ENCODE results near the gene SIK1.

- TF ChIP-seq CTCF (conservative IDR thresholded peaks at IDR 0.05; ENCODE audit: low read depth in 2 of 2) (no peak), EZH2phosphoT487 (IDR thresholded peaks at IDR 0.05; ENCODE audit: unreplicated experiment) (no peak)
- TF ChIP-seq, protein P1, sequence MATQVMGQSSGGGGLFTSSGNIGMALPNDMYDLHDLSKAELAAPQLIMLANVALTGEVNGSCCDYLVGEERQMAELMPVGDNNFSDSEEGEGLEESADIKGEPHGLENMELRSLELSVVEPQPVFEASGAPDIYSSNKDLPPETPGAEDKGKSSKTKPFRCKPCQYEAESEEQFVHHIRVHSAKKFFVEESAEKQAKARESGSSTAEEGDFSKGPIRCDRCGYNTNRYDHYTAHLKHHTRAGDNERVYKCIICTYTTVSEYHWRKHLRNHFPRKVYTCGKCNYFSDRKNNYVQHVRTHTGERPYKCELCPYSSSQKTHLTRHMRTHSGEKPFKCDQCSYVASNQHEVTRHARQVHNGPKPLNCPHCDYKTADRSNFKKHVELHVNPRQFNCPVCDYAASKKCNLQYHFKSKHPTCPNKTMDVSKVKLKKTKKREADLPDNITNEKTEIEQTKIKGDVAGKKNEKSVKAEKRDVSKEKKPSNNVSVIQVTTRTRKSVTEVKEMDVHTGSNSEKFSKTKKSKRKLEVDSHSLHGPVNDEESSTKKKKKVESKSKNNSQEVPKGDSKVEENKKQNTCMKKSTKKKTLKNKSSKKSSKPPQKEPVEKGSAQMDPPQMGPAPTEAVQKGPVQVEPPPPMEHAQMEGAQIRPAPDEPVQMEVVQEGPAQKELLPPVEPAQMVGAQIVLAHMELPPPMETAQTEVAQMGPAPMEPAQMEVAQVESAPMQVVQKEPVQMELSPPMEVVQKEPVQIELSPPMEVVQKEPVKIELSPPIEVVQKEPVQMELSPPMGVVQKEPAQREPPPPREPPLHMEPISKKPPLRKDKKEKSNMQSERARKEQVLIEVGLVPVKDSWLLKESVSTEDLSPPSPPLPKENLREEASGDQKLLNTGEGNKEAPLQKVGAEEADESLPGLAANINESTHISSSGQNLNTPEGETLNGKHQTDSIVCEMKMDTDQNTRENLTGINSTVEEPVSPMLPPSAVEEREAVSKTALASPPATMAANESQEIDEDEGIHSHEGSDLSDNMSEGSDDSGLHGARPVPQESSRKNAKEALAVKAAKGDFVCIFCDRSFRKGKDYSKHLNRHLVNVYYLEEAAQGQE (IDR thresholded peaks at IDR 0.05; ENCODE audit: unreplicated experiment): no peak
These were observed 51.0 kb downstream of the SIK1 start for GRCh38 chr21:43375837-43376477.
